Measurements from ENCODE around the gene GAS7.

GRCh38 chr17:10013365-10014112, 184.9 kb downstream of the GAS7 start:
- no peak for TF ChIP-seq CTCF (IDR thresholded peaks at IDR 0.05; ENCODE audit: insufficient read depth, low read length)
- no peak for TF ChIP-seq POLR2AphosphoS5 (IDR thresholded peaks at IDR 0.05; ENCODE audit: low read depth)
- TF ChIP-seq REST (IDR thresholded peaks at IDR 0.05; ENCODE audit: insufficient replicate concordance, low read depth): no peak
- no peak for TF ChIP-seq GABPA (IDR thresholded peaks at IDR 0.05; ENCODE audit: low read depth)
